HG02840 (cell line): ENCODE measurements around the gene ARF3.
"Not testable (repeated sequence)": the region's sequence is repeated elsewhere in the genome, so short reads cannot be mapped to it uniquely, and the experiment has no call there.

ENCODE experiments used
- ATAC-seq: cut with Tn5 transposase; IDR thresholded peaks from one replicate; pipeline ENCODE4 v1.9.1; 2021; ENCODE audit warnings: mild to moderate bottlenecking, moderate library complexity, moderate number of reproducible peaks; ENCODE audit not compliant: unreplicated experiment, low FRiP score

The ARF3 gene

DNA sequence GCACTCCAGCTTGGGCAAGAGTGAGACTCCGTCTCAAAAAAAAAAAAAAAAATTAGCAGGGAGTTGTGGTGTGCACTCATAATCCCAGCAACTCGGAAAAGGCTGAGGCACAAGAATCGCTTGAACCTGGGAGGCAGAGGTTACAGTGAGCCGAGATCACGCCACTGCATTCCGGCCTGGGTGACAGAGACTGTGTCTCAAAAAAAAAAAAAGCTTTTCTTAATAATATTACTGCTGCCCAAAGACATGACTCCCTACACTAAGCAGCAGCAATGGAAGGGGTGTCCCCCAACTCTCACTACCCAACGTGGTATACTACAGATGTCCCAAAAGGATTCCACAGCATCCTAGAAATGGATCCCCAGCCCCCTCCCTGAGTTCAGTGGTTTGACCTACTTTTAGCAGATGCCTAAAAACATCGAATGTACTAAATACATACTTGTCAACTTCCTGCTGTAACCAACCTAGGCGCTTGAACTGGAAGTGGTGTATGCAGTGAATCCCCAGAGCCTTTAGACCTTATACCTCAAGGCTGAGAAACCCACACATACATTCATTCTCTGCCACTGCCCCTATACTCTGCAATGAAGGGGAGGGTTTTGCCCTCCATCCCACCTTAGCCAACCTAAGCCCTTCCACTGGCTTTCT is 23.5 kb downstream of the ARF3 start:
- no peak for ATAC-seq

DNA sequence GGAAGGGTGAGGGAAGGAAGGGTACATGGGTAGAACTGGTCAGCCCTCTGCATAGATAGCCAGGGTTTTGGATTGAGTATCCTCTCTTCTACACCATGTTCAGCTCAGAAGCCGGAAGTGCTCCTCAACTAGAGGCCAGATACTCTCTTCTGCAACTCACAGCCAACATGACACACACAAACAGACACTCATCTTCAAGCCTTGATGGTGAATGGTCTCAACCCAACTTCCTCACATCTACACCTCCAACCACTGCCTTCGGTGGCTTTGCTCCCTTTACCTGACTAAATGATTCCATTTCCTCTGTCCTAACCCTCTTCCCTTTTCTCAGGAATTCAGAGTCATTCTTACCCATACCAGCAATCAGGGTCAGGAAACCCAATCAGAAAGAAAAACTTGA is 24.4 kb downstream of the ARF3 start:
- ATAC-seq, result no peak

DNA sequence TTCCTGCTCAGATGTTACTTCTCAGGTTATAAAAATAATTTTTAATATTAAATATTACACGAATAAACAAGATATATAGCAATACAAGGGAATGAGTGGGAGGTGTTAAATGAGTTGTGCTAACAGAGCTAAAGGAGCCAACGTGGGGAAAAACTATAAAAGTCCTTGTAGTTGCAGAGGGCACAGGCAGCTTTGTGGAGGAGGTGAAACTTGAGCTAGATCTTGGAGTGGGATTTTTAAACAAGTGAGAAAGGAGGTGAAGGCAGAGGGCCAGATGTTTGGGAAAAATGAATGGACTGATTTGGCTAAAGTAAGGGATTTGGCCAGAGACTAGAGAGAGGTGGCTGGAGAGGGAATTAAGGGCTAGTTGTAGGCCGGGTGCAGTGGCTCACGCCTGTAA is 26.8 kb downstream of the ARF3 start:
- ATAC-seq, result no peak

DNA sequence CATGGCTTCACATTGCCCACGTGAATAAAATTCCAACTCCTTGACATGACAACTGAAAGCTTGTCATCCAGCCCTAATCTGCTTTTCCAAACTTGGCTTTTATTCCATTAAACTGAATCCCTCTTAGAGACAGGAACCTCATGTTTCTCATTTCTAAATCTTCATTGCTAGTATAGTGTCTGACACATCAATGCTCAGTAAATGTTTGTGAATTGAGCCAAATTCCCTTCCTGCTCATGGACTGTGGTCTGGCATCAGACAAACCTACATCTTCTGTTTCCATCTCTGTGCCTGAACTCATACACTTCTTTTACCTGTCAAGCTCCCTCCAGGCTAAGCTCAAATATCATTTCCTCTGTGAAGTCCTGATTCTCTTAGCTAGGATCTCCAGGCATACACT is 27.7 kb downstream of the ARF3 start:
- ATAC-seq, result no peak

DNA sequence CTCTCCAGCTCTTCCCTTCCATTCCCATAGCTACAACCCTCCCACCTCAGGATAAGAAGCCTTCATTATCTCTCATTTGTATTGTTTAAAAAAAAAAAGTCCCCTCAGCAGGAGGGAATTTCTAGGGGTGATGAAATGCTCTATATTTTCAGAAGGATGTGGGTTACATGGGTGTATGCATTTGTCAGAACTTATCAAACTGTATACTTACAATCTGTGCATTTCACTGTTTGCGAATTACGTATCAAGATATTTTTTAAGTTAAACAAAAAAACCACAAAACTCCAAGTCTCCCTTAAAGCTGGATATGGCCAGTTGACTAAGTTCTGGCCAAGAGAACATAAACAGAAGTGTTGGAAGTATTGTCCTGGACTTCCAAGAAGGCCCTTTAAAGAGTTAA is 30.0 kb downstream of the ARF3 start:
- ATAC-seq, result no peak

DNA sequence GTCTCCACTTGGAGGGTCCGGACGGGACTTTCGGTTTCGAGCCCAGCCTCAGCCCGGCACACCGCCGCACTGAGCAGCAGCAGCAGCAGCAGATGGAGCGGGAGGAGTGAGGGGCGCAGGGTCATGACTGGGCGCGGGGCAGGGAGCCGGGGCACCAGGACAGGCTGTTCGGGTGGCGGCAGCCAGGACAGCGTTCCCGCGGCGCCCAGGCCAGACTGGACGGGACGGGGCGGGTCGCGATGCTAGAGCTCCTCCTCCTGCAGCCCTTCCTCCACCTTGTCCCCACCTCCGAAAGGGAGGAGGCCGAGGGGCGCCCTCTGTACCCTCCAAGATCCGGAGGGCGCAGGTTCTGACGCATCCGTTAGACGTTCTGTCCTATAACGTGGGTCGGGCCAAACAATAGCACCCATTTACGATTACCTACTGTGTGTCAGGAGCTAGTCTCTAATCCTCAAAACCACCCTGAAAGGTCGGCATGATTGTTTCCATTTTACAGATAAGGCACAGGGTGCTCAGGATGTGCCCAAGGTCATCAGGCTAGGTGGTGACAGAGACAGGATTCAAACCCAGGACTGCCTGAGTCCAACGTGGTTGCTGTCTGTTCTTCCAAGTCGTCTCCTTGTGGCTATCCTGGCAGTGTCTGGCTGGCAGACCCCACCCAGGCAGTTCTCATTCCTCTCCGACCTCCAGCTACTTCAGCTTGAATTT is 31.8 kb downstream of the ARF3 start, which contains the start of gene FKBP11:
Gene FKBP11 (minus strand): TSS at position 189 of the 708 bp plus-strand sequence. CDS start 64 bp downstream, at position 125.
- peak; percentile 61 for ATAC-seq

DNA sequence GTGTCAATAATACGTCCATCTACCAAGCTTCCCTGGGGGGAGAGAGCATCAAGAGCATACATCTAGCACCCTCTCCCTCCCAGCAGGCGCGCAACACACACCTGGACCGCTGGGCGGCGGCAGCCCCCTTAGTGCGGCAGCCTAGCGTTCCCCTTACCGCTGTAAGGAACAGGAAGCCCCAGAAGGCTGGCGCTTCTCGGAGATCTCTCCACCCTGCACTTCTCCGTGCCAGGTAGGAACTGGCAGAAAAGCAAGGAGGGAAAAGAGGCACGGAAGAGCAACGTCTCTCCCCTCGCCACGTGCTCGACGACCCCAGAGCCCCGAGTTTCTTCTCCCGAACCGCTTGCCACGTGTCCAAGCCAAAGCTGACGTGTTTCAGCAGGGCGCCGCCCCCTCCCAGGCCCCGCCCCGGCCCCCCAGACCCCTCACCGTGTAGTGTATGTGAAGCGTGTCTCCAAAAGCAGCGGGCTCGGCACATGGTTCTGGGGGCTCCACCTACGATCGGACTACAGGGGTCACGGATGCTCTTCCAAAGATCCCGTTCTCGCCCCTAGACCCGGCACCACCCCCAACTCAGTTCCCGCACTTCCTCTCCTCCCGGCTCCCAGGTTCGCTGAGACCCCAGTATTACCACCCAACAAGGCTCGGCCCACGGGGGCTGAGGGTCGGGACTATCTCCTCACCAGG is 32.5 kb downstream of the ARF3 start:
- ATAC-seq, result peak; percentile 77

DNA sequence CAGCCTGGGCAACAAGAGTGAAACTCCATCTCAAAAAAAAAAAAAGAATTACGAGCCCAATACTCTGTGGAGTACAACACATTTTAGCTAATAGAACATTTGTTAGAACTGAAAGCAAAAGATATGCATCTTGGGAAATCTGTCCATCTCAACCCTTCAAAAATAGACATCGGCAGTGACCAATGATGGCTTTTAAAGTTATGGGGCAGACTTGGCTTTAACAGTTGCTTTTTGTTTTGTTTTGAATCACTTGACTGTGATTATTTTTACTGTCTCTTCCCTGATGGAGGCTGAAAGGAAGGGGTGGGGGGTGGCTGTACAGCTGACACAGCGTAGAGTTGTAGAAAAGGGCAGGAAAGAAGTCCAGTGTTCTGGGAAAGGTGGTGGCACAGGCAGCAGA is 34.2 kb downstream of the ARF3 start:
- ATAC-seq, result no peak

DNA sequence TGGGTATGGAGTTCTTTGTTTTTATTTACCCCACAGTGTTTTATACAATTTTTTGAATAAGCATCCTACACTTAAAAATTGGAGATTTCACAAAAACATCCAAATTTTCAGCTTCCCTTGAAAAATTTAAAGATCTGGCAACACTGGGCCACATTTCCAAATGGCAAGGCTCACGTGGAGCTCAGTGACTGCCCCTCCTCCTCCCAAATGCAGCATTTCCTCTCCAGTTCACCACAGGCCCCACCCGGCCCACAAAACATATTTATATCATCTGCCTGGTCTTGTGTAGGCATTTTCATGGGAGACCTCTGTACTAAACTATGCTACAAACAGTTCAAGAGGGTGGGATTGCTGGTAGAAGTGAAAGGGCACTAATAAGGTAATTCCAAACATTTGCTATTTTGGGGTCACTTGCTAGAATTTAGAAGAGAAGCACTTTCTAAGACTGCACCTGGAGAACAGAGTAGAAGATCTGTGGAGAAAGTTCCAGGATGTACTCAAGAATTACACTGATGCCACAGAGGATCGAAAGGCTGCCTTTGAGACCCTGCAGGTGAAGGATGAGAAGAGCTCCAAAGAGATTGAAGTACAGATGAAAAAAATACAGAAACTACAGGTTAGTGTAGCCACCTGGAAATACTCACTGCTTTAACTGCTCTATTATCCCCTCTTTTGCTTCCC is 39.3 kb downstream of the ARF3 start:
- no peak for ATAC-seq

DNA sequence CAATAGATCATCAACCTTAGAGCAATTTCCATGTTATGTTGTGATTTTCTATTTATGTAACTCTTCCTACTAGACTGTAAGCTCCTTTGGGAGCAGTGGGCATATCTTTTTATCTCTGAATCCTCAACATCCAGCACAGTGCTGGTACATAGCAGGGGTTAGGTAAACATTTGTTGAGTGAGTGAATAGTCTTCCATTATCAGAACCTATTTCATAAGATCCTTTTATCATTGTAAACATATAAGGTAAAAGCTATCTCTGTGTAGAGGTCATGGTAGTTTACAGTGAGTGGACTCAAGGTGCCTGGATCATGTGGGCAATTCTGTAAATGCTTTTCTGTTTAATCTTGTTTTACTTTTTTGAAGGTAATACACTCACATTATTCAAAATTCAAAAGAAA is 47.1 kb downstream of the ARF3 start:
- no peak for ATAC-seq

DNA sequence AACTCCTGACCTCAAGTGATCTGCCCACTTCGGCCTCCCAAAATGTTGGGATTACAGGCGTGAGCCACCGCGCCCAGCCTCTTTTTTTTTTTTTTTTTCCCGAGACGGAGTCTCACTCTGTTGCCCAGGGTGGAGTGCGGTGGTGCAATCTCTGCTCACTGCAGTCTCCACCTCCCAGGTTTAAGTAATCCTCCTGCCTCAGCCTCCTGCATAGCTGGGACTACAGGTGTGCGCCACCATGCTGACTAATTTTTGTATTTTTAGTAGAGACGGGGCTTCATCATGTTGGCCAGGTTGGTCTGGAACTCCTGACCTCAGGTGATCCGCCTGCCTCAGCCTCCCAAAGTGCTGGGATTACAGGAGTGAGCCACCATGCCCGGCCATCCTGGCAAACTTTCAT is 47.6 kb downstream of the ARF3 start:
- not testable (repeated sequence) for ATAC-seq

DNA sequence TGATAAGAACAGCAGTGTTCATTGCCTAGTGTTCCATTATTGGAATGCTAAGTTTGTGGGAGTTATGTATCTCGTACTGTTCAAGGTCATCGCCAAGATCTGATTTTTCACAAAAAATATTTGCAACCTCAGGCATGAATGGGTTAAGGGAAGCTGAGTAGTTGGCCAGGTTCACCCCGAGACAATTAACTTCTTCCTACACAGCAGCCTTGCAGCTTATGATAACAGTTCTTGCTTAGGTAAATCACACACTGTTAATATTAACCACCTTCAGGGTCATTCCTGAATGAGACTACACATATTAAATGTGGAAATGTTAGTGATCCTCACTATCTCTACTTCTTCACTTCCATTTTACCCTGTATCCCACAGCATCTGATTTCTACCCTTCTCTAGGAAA is 50.0 kb downstream of the ARF3 start:
- no peak for ATAC-seq

DNA sequence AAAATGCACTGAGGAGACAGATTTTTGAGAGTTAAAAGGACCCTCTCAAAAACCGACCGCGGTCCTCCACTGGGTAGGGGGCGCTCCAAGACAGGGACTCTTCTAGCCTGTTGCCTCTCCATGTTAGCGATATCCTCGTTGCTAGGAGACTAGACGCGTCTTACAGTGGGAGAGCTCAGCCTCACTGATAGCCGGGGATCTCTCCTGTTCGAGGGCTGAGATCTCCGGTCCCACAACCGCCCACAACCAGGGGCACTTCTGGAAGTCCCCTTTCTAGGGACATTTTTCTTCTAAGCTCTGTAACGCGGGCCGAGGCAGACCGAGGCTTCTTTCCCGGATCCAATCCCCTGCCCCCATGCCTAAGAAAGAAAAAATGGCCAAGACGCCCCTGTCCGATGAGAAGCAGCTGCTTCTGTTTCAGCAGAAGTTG is 53.3 kb downstream of the ARF3 start:
- peak; percentile 77 for ATAC-seq

DNA sequence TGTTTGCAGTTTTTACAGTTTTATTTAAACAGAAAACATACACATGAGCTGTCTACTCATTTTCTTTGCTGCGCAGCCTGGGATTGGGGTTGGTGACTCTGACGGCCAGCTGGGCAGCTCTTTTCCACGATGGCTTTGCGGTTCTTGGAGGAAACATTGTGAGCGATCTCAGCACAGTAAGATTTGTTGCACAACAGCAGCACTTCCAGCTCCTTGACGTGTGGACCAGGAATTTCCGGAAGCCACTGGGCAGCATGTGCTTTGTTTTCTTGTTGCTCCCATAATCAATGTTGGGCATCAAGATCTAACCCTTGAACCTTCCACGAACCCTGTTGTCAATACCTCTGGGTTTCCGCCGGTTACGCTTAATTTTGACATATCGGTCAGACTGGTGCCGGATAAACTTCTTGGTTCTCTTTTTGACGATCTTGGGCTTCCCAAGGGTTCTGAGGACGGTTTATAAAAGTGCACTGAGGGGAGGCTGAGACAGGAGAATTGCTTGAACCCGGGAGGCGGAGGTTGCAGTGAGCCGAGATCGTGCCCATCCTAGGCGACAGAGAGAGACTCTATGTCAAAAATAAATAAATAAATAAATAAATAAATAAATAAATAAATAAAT is 53.8 kb downstream of the ARF3 start:
- ATAC-seq, result no peak

DNA sequence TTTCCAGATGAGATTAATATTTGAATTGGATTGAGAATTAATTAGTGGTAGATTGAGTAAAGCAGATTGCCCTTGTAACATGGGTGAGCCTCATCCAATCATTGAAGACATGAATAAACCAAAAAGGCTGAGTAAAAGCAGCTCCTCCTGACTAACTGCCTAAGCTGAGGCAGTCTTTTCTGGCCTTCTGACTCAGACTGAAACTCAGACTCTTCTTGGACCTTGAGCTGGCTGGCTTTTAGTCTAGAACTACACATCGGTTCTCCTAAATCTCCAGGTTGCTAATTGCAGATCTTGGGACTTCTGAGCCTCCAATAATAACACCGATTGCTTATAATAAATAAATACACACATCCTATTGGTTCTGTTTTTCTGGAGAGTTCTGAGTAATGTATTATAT is 56.0 kb downstream of the ARF3 start:
- no peak for ATAC-seq

DNA sequence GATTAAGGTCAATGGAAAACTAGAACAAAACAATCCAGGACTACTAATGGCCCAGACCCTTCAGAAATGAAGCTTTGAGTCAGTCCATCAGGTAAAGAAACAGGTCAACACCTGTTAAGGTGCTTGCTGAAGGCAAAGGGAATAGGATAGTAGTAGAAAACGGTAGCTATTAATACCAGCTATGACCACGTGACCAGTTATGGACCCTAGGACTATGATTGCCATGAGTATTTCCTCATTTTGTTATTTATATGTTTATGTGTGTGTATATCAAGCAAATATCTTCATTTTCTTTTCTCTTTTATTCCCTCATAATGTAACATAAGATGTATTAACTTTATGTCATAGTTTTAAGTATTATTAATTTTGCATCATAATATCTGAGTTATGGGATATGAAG is 57.6 kb downstream of the ARF3 start:
- ATAC-seq, result no peak

DNA sequence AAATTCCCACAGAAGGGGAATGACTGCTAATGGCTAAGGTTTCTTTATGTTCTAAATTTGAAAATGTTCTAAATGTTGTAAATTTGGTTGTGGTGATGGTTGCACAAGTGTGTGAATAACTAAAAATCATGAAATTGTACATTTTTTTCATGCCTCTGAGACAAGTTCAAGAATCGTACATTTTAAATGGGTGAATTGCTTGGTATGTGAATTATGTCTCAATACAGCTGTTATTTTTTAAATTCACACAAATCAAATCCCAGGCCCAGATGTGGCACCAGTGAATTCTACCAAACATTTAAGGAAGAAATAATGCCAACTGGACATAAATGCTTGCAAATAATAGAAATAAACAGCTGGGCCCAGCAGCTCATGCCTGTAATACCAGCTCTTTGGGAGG is 63.0 kb downstream of the ARF3 start:
- no peak for ATAC-seq

DNA sequence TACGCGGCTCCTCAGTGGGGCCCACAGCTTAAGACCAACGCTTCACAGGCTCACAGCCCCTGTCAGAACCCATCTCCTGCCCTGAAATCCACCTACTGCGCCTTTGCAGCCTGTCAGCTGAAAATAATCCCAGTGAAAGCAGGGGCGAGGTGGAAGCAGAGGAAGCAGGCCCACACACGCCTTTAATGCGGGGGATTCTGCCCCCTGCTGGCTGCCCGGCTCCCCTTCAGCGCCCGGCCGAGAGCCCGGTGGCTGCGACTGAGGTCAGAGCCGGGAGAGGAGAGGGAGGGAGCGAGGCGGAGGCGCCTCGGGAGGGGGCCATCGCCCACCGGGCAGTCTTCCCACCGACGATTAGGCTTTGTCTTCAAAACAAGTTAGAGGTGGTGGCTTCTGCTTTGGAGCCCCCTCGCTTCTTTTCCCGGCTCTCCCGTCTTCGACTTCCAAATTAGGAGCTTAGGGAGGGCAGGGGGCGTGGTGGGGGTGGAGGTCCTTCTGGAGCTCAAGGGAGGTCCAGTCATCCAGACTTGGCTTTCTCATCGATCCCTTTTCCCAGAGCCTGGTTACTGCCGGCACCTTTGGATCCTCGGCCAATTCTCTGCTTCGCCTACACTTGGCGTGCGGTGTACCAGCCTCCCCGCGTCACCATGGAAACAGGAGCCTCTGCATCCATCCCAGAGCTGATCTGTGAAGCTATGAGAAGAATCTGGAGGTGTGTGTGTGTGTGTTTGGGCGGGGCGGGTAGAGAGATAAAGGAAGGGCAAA is 66.4 kb downstream of the ARF3 start:
- ATAC-seq, result no peak

DNA sequence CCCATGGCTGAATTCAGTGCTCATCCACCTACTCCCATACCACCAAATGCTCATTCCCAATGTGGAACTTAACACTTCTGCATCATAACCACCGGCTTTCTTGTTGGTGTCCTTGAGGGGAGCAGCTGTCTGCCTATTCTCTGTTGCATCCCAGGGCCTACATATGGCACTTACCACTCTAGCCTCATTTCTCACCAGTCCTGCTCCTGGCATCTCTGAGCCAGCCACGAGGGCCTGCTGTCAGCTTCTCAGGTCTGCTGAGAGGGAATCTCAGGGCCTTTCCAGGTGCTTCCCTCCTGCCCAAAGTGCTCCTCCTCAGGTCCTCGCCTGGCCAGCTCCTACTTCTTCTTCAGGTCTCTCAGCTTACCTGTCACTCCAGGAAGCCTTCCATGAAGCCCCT is 67.6 kb downstream of the ARF3 start:
- ATAC-seq, result no peak
